A549 (cell line): ENCODE measurements around the gene PITPNM1. TPM values are rescaled to one million over a fixed set of nuclear protein-coding genes. Genes with fewer than 3 reads are reported as not detected.
"Not testable (repeated sequence)": the region's sequence is repeated elsewhere in the genome, so short reads cannot be mapped to it uniquely, and the experiment has no call there.

Source experiments
- ATAC-seq, 2 experiments: fragments of 200-7000 bp in 1 of 2; fragments of >200 bp in 1 of 2; cut with Nextera tagmentation in 1 of 2; cut with Tn5 transposase in 1 of 2; 3 replicates each; pipeline versions ENCODE4 v1.8.0 to v1.9.1; 2018 to 2020; ENCODE audit warnings: mild to moderate bottlenecking in 1 of 2, moderate library complexity in 1 of 2
- CTCF ChIA-PET: fragments of 300-600 bp; sonication (Branson Sonifier 250); formaldehyde crosslinking; extraction: SDS; loops from one replicate; lab custom pipeline; 2021; ENCODE audit warnings: antibody characterized with exemption, inconsistent platforms; lab: Yijun Ruan, JAX
- POLR2A ChIA-PET: fragments of 350-600 bp; formaldehyde crosslinking; extraction: SDS; loops from one replicate; lab custom pipeline; 2021; ENCODE audit warnings: antibody characterized with exemption, inconsistent platforms; lab: Yijun Ruan, JAX
- DNase-seq, 2 experiments: peaks; one replicate each; pipeline versions ENCODE4 v3.0.0 to v3.0.0-alpha.2; 2011 to 2016; ENCODE audit warnings: low read depth in 1 of 2, low spot score in 1 of 2
- FAIRE-seq: peaks from 2 replicates; lab custom pipeline; 2011; peaks lifted over from hg19 to GRCh38; lab: Jason Lieb, UNC
- H3K27ac ChIP-seq, 2 experiments: fragments of >200 bp; sonication (Bioruptor Twin); formaldehyde crosslinking; 3 replicates each; pipeline ENCODE4 v1.5.1; 2016 to 2017
- H3K4me1 ChIP-seq: fragments of >200 bp; sonication (Bioruptor Twin); formaldehyde crosslinking; 3 replicates; pipeline ENCODE4 v1.6.1; 2016
- H3K4me2 ChIP-seq: fragments of >200 bp; sonication (Bioruptor Twin); formaldehyde crosslinking; 3 replicates; pipeline ENCODE4 v1.6.1; 2016
- H3K4me3 ChIP-seq: fragments of >200 bp; sonication (Bioruptor Twin); formaldehyde crosslinking; 3 replicates; pipeline ENCODE4 v1.5.1; 2016
- H3K9me3 ChIP-seq: fragments of >200 bp; sonication (Bioruptor Twin); formaldehyde crosslinking; 3 replicates; pipeline ENCODE4 v1.6.1; 2016
- CBX2 ChIP-seq: fragments of 200-600 bp; sonication (generic); IDR thresholded peaks from 2 replicates; pipeline ENCODE4 v1.6.1; 2016; ENCODE audit warnings: low read depth, mild to moderate bottlenecking, borderline replicate concordance
- CBX8 ChIP-seq: fragments of 200-600 bp; sonication (generic); IDR thresholded peaks from 2 replicates; pipeline ENCODE4 v1.6.1; 2016
- FOXS1 ChIP-seq: fragments of 250-450 bp; sonication (Bioruptor Pico); IDR thresholded peaks from 2 replicates; pipeline ENCODE4 v1.5.0; 2020; ENCODE audit warnings: mild to moderate bottlenecking, moderate library complexity
- GATA3 ChIP-seq: IDR thresholded peaks from 2 replicates; pipeline ENCODE4 v1.6.1; 2012; ENCODE audit warnings: borderline replicate concordance
- HOXA7 ChIP-seq: fragments of 250-450 bp; sonication (Bioruptor Pico); IDR thresholded peaks from 2 replicates; pipeline ENCODE4 v1.5.0; 2020; ENCODE audit warnings: mild to moderate bottlenecking, moderate library complexity
- HOXB13 ChIP-seq: fragments of 250-450 bp; sonication (Bioruptor Pico); IDR thresholded peaks from 2 replicates; pipeline ENCODE4 v1.5.0; 2020; ENCODE audit warnings: low read depth, mild to moderate bottlenecking, moderate library complexity
- POLR2AphosphoS2 ChIP-seq: conservative IDR thresholded peaks from 2 replicates; pipeline ENCODE4 v1.6.1; 2012; ENCODE audit warnings: low read length, improper control_type of control experiment, inconsistent platforms
- TFCP2L1 ChIP-seq: fragments of 250-450 bp; sonication (Bioruptor Pico); IDR thresholded peaks from 2 replicates; pipeline ENCODE4 v1.5.0; 2021; ENCODE audit warnings: mild to moderate bottlenecking
- ZC3H11A ChIP-seq: fragments of 450-650 bp; IDR thresholded peaks from 2 replicates; pipeline ENCODE4 v1.6.1; 2014; ENCODE audit warnings: antibody characterized with exemption, mild to moderate bottlenecking
- ZNF302 ChIP-seq: fragments of 250-450 bp; sonication (Bioruptor Pico); IDR thresholded peaks from 2 replicates; pipeline ENCODE4 v1.9.0; 2021; ENCODE audit warnings: inconsistent platforms, mild to moderate bottlenecking, moderate library complexity
- WGBS: methylation state at CpG from one replicate; pipeline ENCODE4 v1.1.6; 2017; ENCODE audit errors: missing lambda C conversion rate; 5-methylcytosine and 5-hydroxymethylcytosine counted together
- polyA plus RNA-seq, 4 experiments: library from polyadenylated mRNA; depleted of rRNA in 3 of 4; stranded (reverse); fragments of >200 nt; fragmentation: RNase III in 1 of 4; extraction: RNeasy Plus Mini Kit Qiagen cat#74134 plus additional on column Dnase treatment in 1 of 4; gene quantifications; 2 replicates in 3 of 4; 3 replicates in 1 of 4; pipeline ENCODE4 v1.2.3, GENCODE V29; 2011 to 2017
- TF ChIP-seq, protein P1 (sequence below): IDR thresholded peaks from 2 replicates; pipeline ENCODE4 v1.6.1; 2012
- TF ChIP-seq, protein P2 (sequence below): fragments of 200-600 bp; sonication (generic); IDR thresholded peaks from 2 replicates; pipeline ENCODE4 v1.6.1; 2016; ENCODE audit warnings: antibody characterized with exemption, mild to moderate bottlenecking, moderate library complexity
- TF ChIP-seq, protein P3 (sequence below): IDR thresholded peaks from 2 replicates; pipeline ENCODE4 v1.6.1; 2012

The PITPNM1 gene
- polyA plus RNA-seq, 2 of the 4 experiments (the other 2 are of a cell fraction) = 14.2 to 42.0 TPM

DNA sequence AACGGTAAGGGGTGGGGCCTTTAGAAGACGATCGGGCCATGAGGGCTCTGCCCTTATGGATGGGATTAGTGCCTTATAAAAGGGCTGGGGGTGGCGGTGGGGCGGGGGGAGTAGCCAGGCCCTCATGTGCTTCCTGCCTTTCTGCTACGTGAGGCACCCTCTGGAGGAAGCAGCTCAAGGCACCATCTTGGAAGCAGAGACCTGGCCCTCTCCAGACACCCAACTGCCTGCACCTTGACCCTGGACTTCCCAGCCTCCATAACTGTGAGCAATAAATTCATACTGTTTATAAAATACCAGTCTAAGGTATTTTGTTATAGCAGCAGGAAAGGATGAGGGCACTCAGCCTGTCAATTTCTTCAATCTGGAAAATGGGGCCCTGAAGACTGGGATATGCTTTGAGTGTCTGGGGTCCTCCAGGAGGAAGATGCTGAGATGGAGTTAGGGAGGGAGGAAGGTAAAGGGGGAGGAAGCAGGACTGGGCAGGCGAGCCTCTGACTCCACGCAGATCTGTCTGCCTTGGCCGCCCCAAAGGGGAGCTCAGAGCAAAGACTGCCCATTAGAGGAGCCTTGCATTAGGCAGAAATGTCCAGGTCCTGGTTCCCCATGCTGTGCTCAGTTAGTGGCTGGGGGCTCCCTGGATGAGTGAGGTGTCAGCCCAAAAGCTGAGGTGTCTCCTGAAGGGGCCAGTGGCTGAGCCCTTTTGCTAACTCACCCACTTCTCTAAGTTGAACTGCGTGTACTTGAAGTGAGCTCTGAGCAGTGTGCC, 12.8 kb upstream of the PITPNM1 start:
- WGBS = 80% methylated on average over 8 of the region's 10 CpGs
- no peak for ATAC-seq
- CTCF ChIA-PET = interaction anchor here (0.9 to 1.5 kb wide), 2 partner anchors 12 to 111 kb away, joined by 3 to 4 read pairs; no protein-coding TSS in a partner anchor

DNA sequence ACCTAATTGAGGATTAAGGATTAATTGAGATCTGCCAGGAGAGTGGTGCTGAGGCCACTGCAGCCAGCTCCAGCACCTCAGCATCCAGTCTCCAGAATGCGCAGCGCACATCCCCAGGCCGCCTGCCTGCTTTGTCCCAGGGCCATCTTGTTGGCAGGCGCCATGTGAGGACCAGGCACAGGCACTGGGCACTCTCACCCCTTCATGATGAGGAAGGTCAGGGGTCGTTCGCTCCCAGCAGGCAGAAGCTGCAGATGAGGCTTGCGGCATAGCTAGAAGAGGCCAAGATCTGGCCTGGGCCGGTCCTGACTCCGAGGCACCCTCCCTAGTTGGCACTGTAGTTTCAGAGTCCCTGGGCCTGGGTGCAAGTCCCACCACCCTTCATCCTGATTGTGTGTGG, 11.6 kb upstream of the PITPNM1 start:
- 84% methylated on average over 9 of the region's 9 CpGs for WGBS
- FAIRE-seq (no peak), DNase-seq (no peak)

More for the DNA sequence above, 12.8 kb upstream of the PITPNM1 start:
- no peak for FAIRE-seq
- no peak for DNase-seq
- no peak overlapping the region for H3K27ac ChIP-seq
- no peaks in the 10 kb centered on the region for H3K9me3 ChIP-seq
- POLR2A ChIA-PET = no interaction called here
- H3K4me3 ChIP-seq = no peak overlapping the region
- H3K4me1 ChIP-seq = no peaks in the 10 kb centered on the region
- H3K4me2 ChIP-seq = no peak overlapping the region
- TF ChIP-seq CBX2 = no peak
- TF ChIP-seq CBX8 = no peak
- TF ChIP-seq, protein P1, sequence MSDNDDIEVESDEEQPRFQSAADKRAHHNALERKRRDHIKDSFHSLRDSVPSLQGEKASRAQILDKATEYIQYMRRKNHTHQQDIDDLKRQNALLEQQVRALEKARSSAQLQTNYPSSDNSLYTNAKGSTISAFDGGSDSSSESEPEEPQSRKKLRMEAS = no peak
- no peak for TF ChIP-seq HOXA7 (CRISPR knock-in tag)
- TF ChIP-seq, protein P2, sequence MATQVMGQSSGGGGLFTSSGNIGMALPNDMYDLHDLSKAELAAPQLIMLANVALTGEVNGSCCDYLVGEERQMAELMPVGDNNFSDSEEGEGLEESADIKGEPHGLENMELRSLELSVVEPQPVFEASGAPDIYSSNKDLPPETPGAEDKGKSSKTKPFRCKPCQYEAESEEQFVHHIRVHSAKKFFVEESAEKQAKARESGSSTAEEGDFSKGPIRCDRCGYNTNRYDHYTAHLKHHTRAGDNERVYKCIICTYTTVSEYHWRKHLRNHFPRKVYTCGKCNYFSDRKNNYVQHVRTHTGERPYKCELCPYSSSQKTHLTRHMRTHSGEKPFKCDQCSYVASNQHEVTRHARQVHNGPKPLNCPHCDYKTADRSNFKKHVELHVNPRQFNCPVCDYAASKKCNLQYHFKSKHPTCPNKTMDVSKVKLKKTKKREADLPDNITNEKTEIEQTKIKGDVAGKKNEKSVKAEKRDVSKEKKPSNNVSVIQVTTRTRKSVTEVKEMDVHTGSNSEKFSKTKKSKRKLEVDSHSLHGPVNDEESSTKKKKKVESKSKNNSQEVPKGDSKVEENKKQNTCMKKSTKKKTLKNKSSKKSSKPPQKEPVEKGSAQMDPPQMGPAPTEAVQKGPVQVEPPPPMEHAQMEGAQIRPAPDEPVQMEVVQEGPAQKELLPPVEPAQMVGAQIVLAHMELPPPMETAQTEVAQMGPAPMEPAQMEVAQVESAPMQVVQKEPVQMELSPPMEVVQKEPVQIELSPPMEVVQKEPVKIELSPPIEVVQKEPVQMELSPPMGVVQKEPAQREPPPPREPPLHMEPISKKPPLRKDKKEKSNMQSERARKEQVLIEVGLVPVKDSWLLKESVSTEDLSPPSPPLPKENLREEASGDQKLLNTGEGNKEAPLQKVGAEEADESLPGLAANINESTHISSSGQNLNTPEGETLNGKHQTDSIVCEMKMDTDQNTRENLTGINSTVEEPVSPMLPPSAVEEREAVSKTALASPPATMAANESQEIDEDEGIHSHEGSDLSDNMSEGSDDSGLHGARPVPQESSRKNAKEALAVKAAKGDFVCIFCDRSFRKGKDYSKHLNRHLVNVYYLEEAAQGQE = no peak
- TF ChIP-seq, all 56 proteins: peak for 0

DNA sequence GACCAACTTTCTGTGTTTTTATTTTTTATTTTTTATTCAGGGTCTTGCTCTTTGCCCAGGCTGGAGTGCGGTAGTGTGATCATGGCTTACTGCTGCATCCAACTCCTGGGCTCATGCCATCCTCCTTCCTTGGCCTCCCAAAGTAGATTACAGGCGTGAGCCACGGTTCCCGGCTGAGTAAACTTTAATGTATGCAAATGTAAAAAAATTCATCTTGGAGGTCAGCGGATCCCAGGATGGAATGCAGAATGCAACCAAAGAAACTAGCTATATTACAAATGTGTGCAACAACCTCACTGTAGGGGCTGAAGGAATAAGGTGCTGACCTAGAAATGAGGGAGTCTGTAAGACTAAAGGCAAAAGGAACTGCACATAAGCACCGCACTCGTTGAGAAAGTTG, 9.0 kb upstream of the PITPNM1 start:
- Histone ChIP-seq H3K4me3 (no peak overlapping the region), H3K9me3 (no peaks in the 10 kb centered on the region), H3K4me1 (peaks cover 3% of the 10 kb centered on the region; the same call in 1 of the 3 replicates), H3K27ac (no peak overlapping the region), H3K4me2 (no peak overlapping the region)
- FAIRE-seq = no peak
- 85% methylated on average over 7 of the region's 7 CpGs for WGBS
- TF ChIP-seq ZNF302 (CRISPR knock-in tag) (no peak), FOXS1 (no peak), HOXB13 (CRISPR knock-in tag) (no peak), TFCP2L1 (CRISPR knock-in tag) (no peak), ZC3H11A (no peak)
- ChIA-PET POLR2A (no interaction called here), CTCF (interaction anchor here (0.8 to 1.2 kb wide), 2 partner anchors 58 to 134 kb away, joined by 3 to 4 read pairs; no protein-coding TSS in a partner anchor)
- ATAC-seq = no peak
- DNase-seq = no peak

More for the DNA sequence above, 11.6 kb upstream of the PITPNM1 start:
- ChIA-PET POLR2A (no interaction called here), CTCF (no interaction called here)
- no peak overlapping the region for H3K4me3 ChIP-seq
- no peak overlapping the region for H3K4me2 ChIP-seq
- no peak for ATAC-seq
- H3K27ac ChIP-seq = no peak overlapping the region
- H3K4me1 ChIP-seq = no peaks in the 10 kb centered on the region
- TF ChIP-seq, protein P3, sequence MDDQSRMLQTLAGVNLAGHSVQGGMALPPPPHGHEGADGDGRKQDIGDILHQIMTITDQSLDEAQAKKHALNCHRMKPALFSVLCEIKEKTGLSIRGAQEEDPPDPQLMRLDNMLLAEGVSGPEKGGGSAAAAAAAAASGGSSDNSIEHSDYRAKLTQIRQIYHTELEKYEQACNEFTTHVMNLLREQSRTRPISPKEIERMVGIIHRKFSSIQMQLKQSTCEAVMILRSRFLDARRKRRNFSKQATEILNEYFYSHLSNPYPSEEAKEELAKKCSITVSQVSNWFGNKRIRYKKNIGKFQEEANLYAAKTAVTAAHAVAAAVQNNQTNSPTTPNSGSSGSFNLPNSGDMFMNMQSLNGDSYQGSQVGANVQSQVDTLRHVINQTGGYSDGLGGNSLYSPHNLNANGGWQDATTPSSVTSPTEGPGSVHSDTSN = no peak
- TF ChIP-seq POLR2AphosphoS2 (no peak), GATA3 (no peak)
- no peaks in the 10 kb centered on the region for H3K9me3 ChIP-seq

DNA sequence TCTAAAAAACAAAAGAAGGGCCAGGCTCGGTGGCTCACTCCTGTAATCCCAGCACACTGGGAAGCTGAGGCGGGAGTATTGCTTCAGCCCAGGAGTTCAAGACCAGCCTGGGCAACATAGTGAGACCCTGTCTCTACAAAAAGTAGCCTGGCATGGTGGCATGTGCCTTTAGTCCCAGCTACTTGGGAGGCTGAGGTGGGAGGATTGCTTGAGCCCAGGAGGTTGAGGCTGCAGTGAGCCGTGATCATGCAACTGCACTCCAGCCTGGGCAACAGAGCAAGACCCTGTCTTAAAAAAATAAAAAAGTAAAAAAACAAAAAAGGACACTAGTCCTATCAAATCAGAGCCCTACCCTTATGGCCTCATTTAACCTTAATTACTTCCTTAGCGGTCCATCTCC, 6.4 kb upstream of the PITPNM1 start:
- POLR2A ChIA-PET, FAIRE-seq: not testable (repeated sequence)
- H3K4me1 ChIP-seq = peaks cover 13% of the 10 kb centered on the region

More for the DNA sequence above, 6.4 kb upstream of the PITPNM1 start:
- H3K27ac ChIP-seq, DNase-seq, H3K9me3 ChIP-seq, H3K4me3 ChIP-seq, CTCF ChIA-PET, H3K4me2 ChIP-seq, ATAC-seq: not testable (repeated sequence)
- 86% methylated on average over 4 of the region's 4 CpGs for WGBS
